GM12864 (cell line): ENCODE measurements around the gene C16orf96.

Experiments
- DNase-seq: peaks from one replicate; pipeline ENCODE4 v3.0.0-alpha.2; 2011; ENCODE audit warnings: low read depth
- H3K4me3 ChIP-seq: 2 replicates; pipeline ENCODE4 v1.5.1; 2011; ENCODE audit warnings: mild to moderate bottlenecking, low read depth, low read length, control low read depth
- TF ChIP-seq, protein P1 (sequence below): IDR thresholded peaks from 2 replicates; pipeline ENCODE4 v1.5.1; 2011; ENCODE audit warnings: low read depth, mild to moderate bottlenecking, moderate library complexity, low read length, control low read depth, inconsistent platforms; ENCODE audit errors: missing control alignments

Gene C16orf96

DNA sequence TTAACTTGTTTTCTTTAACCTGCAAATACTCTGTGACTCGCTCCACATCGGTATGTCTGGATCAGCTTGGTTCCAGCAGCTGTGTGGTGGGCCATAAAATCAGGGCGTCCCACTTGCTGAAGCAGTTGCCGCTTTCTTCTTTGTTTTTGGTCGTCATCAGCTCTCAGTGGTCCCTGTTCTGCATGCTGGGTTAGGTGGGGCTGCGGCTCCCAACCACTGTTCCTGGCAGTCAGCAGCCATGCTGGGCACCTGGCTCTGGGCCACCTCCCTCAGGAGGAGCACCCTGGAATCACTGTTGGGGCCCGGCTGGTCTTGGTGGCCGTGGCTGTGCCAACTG, 91.5 kb downstream of the C16orf96 start:
- TF ChIP-seq, protein P1, sequence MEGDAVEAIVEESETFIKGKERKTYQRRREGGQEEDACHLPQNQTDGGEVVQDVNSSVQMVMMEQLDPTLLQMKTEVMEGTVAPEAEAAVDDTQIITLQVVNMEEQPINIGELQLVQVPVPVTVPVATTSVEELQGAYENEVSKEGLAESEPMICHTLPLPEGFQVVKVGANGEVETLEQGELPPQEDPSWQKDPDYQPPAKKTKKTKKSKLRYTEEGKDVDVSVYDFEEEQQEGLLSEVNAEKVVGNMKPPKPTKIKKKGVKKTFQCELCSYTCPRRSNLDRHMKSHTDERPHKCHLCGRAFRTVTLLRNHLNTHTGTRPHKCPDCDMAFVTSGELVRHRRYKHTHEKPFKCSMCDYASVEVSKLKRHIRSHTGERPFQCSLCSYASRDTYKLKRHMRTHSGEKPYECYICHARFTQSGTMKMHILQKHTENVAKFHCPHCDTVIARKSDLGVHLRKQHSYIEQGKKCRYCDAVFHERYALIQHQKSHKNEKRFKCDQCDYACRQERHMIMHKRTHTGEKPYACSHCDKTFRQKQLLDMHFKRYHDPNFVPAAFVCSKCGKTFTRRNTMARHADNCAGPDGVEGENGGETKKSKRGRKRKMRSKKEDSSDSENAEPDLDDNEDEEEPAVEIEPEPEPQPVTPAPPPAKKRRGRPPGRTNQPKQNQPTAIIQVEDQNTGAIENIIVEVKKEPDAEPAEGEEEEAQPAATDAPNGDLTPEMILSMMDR, result no peak
- no peak overlapping the region for H3K4me3 ChIP-seq
- no peak for DNase-seq

DNA sequence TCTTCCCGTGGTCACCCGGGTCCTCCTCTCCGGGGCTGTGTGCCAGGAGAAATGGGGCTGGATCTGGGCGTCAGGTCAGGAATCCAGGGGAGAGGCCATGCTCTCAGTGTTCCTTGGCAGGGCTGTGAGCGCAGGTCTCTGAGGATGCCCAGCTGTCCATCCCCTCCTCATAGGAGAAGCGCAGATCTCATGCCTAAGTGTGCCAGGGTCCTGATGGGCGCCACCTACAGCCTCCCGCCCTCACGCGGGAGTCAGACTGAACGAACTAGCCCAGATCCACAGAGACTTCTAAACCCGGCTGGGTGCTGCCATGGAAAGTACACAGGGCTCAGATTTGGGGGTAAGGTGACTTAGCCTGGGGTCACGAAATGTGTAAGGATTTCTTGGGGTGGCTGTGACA, 92.8 kb downstream of the C16orf96 start:
- no peak overlapping the region for H3K4me3 ChIP-seq
- TF ChIP-seq, protein P1, result no peak
- DNase-seq, result no peak

GRCh38 chr16:4649744-4650442, 93.8 kb downstream of the C16orf96 start:
- DNase-seq, result no peak
- TF ChIP-seq, protein P1, result no peak
- no peak overlapping the region for H3K4me3 ChIP-seq
